Measurements from ENCODE around the gene GNG10.

Gene GNG10

GRCh38 chr9:111646417-111646816 lies 15.0 kb upstream of the GNG10 start:
- TF ChIP-seq CTCF (IDR thresholded peaks at IDR 0.05; ENCODE audit: borderline replicate concordance, control extremely low read depth, extremely low read depth, insufficient read depth, missing control alignments), result no peak
- in situ Hi-C loops (cut with MboI; ENCODE audit: low sequenced_read_pairs, unreplicated experiment), result no loop called here

DNA sequence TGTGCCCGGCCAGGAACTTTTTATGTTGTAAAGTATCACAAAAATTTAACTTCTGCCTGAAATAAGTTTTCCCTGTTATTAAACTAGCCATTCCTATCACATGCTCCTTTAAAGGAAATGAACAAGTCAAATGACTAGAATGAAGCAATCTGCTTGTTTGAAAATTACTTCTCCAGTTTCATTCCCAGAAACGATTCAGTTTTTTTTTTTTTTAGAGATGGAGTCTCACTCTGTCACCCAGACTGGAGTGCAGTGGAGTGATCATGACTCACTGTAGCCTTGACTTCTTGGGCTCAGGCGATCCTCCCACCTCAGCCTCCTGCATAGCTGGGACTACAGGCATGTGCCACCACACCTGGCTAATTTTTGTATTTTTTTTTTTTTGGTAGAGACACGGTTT lies 13.3 kb upstream of the GNG10 start:
- in situ Hi-C loops (cut with MboI; ENCODE audit: low sequenced_read_pairs, unreplicated experiment), result no loop called here
- DNase-seq (ENCODE audit: low spot score), result no peak
- TF ChIP-seq CTCF (IDR thresholded peaks at IDR 0.05; ENCODE audit: borderline replicate concordance, control extremely low read depth, extremely low read depth, insufficient read depth, missing control alignments), result no peak

More at GRCh38 chr9:111646417-111646816, 15.0 kb upstream of the GNG10 start:
- no peak for DNase-seq (ENCODE audit: low spot score)

DNA sequence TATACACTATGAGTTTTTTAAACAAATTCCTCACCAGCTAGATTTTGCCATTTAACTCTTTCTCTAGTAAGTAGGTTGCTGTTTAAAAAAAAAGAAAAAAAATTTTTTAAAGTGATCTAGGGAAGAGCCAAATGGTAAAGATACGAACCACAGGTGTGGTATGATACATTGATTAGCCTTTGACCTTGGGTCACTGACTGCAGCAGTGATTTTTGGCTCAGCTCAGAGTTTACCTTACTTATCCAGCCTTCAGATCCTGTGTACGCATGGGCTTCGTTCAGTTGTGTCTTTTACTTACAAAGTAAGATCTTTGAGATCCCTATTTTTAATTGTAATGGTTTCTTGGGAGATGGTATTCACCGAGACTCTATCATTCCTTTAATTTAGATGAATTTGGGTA lies 12.4 kb upstream of the GNG10 start:
- TF ChIP-seq CTCF (IDR thresholded peaks at IDR 0.05; ENCODE audit: borderline replicate concordance, control extremely low read depth, extremely low read depth, insufficient read depth, missing control alignments), result no peak
- in situ Hi-C loops (cut with MboI; ENCODE audit: low sequenced_read_pairs, unreplicated experiment), result no loop called here
- DNase-seq (ENCODE audit: low spot score), result no peak

DNA sequence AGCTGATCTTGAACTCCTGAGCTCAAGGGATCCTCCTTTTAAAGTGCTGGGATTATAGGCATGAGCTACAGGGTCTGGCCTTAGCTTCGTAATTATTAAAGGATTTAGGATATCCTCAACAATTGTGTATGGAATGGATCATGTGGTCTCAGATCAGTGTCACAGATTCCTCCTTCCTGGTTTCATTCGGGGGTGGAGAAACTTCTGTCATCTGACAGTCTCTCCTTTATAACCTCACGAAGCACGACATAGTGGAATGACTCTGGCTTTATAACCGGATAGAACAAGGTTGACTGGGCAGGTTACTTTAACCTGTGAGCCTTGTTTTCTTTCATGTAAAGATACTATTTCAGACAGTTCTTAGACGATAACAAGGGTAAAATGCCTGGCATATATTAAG lies 4.4 kb upstream of the GNG10 start:
- in situ Hi-C loops (cut with MboI; ENCODE audit: low sequenced_read_pairs, unreplicated experiment), result no loop called here
- DNase-seq (ENCODE audit: low spot score), result no peak
- no peak for TF ChIP-seq CTCF (IDR thresholded peaks at IDR 0.05; ENCODE audit: borderline replicate concordance, control extremely low read depth, extremely low read depth, insufficient read depth, missing control alignments)

DNA sequence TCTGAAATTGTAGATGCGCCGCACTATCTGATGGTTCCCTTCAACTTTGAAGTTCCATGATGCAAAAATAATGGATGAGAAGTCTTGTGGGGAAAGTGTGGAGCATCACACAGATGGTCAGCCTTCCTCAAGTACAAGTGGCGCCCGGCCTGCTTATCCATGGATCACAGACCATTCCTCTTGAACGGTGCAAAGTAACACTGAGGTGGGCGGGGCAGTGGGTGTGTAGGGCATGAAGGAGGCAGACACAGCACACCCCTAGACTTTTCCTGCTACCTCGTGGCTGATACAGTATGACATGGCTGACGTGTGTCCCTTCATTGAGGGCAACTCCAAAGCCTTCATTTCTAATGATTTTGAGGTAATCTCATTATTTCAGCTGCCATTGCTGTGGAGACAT lies 2.5 kb upstream of the GNG10 start:
- in situ Hi-C loops (cut with MboI; ENCODE audit: low sequenced_read_pairs, unreplicated experiment), result no loop called here
- DNase-seq (ENCODE audit: low spot score), result no peak
- no peak for TF ChIP-seq CTCF (IDR thresholded peaks at IDR 0.05; ENCODE audit: borderline replicate concordance, control extremely low read depth, extremely low read depth, insufficient read depth, missing control alignments)

DNA sequence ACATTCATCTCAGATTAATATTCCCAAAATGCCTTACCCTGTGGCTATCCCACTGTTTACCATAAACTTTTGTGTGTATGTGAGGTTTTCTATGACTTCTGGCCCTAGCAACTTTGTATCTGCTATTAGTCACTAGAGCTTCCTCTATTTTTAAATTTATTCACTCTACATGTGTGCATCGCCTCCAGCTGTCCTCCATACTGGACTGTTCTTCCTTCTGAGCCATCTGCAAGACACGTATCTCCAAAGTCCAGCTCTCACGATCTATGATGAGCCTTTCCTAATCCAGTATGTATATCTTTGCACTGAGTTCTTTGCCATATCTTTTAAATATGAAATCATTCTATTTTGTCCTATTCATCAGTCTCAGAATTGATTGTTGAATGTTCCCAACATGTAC lies 1.7 kb upstream of the GNG10 start:
- no peak for TF ChIP-seq CTCF (IDR thresholded peaks at IDR 0.05; ENCODE audit: borderline replicate concordance, control extremely low read depth, extremely low read depth, insufficient read depth, missing control alignments)
- DNase-seq (ENCODE audit: low spot score), result no peak
- in situ Hi-C loops (cut with MboI; ENCODE audit: low sequenced_read_pairs, unreplicated experiment), result no loop called here

All from GM13976 (cell line).